22Rv1 (cell line): Measurements from ENCODE around the gene SIX4.

Source experiments
- ZFX ChIP-seq: fragments of 450-650 bp; IDR thresholded peaks from 2 replicates; pipeline ENCODE4 v1.6.1; 2017; ENCODE audit warnings: antibody characterized with exemption, borderline replicate concordance
- TF ChIP-seq, protein P1 (sequence below): fragments of 450-650 bp; IDR thresholded peaks from 2 replicates; pipeline ENCODE4 v1.5.1; 2017; ENCODE audit warnings: mild to moderate bottlenecking

DNA sequence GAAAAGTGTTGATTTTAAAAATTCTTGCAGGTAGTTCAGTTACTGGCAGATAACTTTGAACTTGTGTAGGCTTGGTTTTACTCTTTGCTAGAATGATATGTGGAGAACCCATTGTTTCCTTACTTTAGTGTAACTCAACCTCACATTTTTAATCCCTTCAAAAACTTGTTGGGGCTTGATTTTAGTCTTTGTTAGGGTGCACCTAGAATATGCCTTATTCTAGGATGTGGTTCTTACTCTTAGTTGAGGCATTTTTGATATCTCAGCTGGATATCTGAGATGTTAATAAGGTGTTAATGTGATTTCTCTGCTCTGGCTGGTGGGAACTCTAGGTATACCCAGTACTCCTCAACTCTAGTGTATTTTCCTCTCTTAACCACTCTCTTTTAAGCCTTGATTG is 20.4 kb upstream of the SIX4 start:
- TF ChIP-seq, protein P1, sequence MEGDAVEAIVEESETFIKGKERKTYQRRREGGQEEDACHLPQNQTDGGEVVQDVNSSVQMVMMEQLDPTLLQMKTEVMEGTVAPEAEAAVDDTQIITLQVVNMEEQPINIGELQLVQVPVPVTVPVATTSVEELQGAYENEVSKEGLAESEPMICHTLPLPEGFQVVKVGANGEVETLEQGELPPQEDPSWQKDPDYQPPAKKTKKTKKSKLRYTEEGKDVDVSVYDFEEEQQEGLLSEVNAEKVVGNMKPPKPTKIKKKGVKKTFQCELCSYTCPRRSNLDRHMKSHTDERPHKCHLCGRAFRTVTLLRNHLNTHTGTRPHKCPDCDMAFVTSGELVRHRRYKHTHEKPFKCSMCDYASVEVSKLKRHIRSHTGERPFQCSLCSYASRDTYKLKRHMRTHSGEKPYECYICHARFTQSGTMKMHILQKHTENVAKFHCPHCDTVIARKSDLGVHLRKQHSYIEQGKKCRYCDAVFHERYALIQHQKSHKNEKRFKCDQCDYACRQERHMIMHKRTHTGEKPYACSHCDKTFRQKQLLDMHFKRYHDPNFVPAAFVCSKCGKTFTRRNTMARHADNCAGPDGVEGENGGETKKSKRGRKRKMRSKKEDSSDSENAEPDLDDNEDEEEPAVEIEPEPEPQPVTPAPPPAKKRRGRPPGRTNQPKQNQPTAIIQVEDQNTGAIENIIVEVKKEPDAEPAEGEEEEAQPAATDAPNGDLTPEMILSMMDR = no peak
- TF ChIP-seq ZFX = no peak
